Upper lobe of left lung (tissue), 6 donors: ENCODE data around the gene GNB1L. TPM values are rescaled to one million over a fixed set of nuclear protein-coding genes. Genes with fewer than 3 reads are reported as not detected.

Source experiments
- ATAC-seq, 2 donors: fragments of 200-7000 bp; cut with Tn5 transposase; one replicate each; pipeline ENCODE4 v1.9.1; 2022; ENCODE audit warnings: mild to moderate bottlenecking in 2 of 2, moderate library complexity in 2 of 2; ENCODE audit not compliant: low FRiP score in 2 of 2
- DNase-seq, 2 donors: peaks; one replicate each; pipeline ENCODE4 v3.0.0-alpha.2; 2019 to 2020
- H3K27ac ChIP-seq, 4 donors: fragments of 200-600 bp; sonication (generic); one replicate each; pipeline ENCODE4 v1.5.1; 2016 to 2019
- H3K27me3 ChIP-seq, 4 donors: fragments of 200-600 bp; sonication (generic); one replicate each; pipeline ENCODE4 v1.5.1; 2017 to 2019
- H3K36me3 ChIP-seq, 4 donors: fragments of 200-600 bp; sonication (generic); one replicate each; pipeline ENCODE4 v1.5.1; 2016 to 2019
- H3K4me1 ChIP-seq, 4 donors: fragments of 200-600 bp; sonication (generic); one replicate each; pipeline ENCODE4 v1.5.1; 2018 to 2019
- H3K4me3 ChIP-seq, 4 donors: fragments of 200-600 bp; sonication (generic); one replicate each; pipeline ENCODE4 v1.5.1; 2017 to 2019; ENCODE audit warnings: mild to moderate bottlenecking in 2 of 4, moderate library complexity in 1 of 4
- H3K9me3 ChIP-seq, 4 donors: fragments of 200-600 bp; sonication (generic); one replicate each; pipeline ENCODE4 v1.5.1; 2018 to 2019
- EP300 ChIP-seq, 4 donors: sonication (generic); formaldehyde crosslinking; IDR thresholded peaks; one replicate each; pipeline ENCODE4 v1.5.1; 2017; ENCODE audit warnings: antibody characterized with exemption in 4 of 4, control low read depth in 2 of 4
- POLR2A ChIP-seq, 4 donors: fragments of 450-650 bp; IDR thresholded peaks; one replicate each; pipeline ENCODE4 v1.5.1; 2016 to 2017; ENCODE audit warnings: antibody characterized with exemption in 4 of 4, mild to moderate bottlenecking in 2 of 4
- POLR2AphosphoS5 ChIP-seq, 2 donors: sonication (generic); formaldehyde crosslinking; IDR thresholded peaks; one replicate each; pipeline ENCODE4 v1.5.1; 2017; ENCODE audit warnings: antibody characterized with exemption in 2 of 2
- WGBS, 2 donors: methylation state at CpG; one replicate each; pipeline ENCODE4 v1.1.5; 2017 to 2018; 5-methylcytosine and 5-hydroxymethylcytosine counted together
- total RNA-seq, 6 donors: library from RNA; depleted of rRNA in 4 of 6; stranded (reverse); fragments of >200 nt in 4 of 6; gene quantifications; one replicate each; pipeline versions ENCODE4 v1.1.0 to v1.2.1, GENCODE V29; 2016 to 2021
- TF ChIP-seq, protein P1 (sequence below), 6 experiments: fragments of 450-650 bp in 4 of 6; fragments of 200-600 bp in 2 of 6; sonication (generic) in 2 of 6; IDR thresholded peaks; one replicate each; pipeline ENCODE4 v1.5.1; 2016 to 2019; ENCODE audit warnings: antibody characterized with exemption in 6 of 6
- donor health status: DM: no; HTN: no; CAD: no; lungs with moderate emphysema.
- donor health status: DM: no; HTN: yes; CAD: no; lungs with severe emphysema.

The GNB1L gene
- total RNA-seq, 6 donors from 2014 or later, result 0.78 to 11.1 (median 6.8) TPM

DNA sequence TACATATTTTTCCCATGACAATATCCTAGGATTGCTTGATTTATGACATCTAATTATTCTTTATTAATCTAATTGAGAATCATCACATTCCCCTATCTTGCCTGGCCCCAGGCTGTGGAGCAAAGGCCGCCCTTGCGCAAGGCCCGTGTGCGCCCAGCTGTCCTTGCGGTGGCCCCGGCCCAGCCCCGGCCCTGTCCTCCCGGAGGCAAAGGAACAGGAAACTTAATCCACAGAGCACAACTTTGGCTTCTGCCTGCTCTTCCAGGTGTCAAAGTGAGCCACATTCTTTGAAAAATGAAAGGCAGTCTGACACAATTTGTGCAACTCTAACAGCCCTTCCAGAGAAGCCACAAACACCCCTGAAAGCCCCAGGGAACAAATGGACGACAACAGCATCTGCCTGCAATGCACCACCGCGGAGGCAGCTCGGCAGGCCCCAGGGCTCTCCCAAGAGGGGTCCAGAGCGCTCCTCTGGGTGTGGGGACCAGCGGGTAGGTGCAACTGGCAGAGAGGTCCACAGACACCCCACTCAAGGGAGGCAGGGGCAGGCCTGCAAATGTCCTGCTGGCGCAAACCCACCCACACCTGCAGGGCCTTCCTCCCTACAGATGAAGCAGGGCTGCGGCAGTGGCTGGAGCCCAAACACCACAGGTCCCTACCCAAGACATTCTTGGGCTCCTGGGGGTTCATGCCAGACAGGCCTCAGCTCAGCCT is 30.3 kb downstream of the GNB1L start:
- 73 to 82% methylated on average over 8 to 16 of the region's 16 CpGs for WGBS, 2 donors
- Histone ChIP-seq H3K4me1 (peaks cover 0 to 16% (median 8%) of the 10 kb centered on the region in 4 donors), H3K36me3 (no peaks in the 10 kb centered on the region), H3K27ac (no peak overlapping the region), H3K27me3 (no peaks in the 10 kb centered on the region), H3K9me3 (no peaks in the 10 kb centered on the region), H3K4me3 (no peak overlapping the region)
- no peak for TF ChIP-seq POLR2A (IDR thresholded peaks at IDR 0.05)
- TF ChIP-seq, protein P1, sequence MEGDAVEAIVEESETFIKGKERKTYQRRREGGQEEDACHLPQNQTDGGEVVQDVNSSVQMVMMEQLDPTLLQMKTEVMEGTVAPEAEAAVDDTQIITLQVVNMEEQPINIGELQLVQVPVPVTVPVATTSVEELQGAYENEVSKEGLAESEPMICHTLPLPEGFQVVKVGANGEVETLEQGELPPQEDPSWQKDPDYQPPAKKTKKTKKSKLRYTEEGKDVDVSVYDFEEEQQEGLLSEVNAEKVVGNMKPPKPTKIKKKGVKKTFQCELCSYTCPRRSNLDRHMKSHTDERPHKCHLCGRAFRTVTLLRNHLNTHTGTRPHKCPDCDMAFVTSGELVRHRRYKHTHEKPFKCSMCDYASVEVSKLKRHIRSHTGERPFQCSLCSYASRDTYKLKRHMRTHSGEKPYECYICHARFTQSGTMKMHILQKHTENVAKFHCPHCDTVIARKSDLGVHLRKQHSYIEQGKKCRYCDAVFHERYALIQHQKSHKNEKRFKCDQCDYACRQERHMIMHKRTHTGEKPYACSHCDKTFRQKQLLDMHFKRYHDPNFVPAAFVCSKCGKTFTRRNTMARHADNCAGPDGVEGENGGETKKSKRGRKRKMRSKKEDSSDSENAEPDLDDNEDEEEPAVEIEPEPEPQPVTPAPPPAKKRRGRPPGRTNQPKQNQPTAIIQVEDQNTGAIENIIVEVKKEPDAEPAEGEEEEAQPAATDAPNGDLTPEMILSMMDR (IDR thresholded peaks at IDR 0.05), result no peak
- TF ChIP-seq EP300 (IDR thresholded peaks at IDR 0.05), result no peak
- no peak for TF ChIP-seq POLR2AphosphoS5 (IDR thresholded peaks at IDR 0.05)
- peak; percentile 21 to 86 for DNase-seq
- no peak for ATAC-seq

DNA sequence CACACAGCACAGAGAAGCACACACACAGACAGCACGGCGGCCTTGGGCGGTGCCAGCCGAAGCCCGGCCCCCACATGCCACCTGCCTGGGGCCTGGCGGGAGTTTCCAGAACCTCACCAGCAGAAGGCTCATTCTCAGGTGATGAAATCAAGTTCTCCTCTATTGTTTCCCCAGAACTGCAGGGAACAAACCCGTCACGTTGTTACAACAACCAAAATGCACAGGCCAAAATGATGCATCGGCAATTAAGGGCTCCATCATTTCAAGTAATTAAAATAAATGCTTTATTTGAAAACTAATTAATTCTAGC is 30.8 kb downstream of the GNB1L start:
- DNase-seq, result peak; percentile 22 to 86
- no peaks in the 10 kb centered on the region for H3K36me3 ChIP-seq
- no peaks in the 10 kb centered on the region for H3K9me3 ChIP-seq
- peaks cover 0 to 16% (median 8%) of the 10 kb centered on the region in 4 donors for H3K4me1 ChIP-seq
- no peak overlapping the region for H3K27ac ChIP-seq
- no peaks in the 10 kb centered on the region for H3K27me3 ChIP-seq
- ATAC-seq, result no peak
- TF ChIP-seq POLR2AphosphoS5 (IDR thresholded peaks at IDR 0.05) (no peak), POLR2A (IDR thresholded peaks at IDR 0.05) (no peak), EP300 (IDR thresholded peaks at IDR 0.05) (no peak)
- TF ChIP-seq, protein P1 (IDR thresholded peaks at IDR 0.05), result no peak
- WGBS, 2 donors, result 88 to 92% methylated on average over 6 to 9 of the region's 9 CpGs
- H3K4me3 ChIP-seq, result no peak overlapping the region

DNA sequence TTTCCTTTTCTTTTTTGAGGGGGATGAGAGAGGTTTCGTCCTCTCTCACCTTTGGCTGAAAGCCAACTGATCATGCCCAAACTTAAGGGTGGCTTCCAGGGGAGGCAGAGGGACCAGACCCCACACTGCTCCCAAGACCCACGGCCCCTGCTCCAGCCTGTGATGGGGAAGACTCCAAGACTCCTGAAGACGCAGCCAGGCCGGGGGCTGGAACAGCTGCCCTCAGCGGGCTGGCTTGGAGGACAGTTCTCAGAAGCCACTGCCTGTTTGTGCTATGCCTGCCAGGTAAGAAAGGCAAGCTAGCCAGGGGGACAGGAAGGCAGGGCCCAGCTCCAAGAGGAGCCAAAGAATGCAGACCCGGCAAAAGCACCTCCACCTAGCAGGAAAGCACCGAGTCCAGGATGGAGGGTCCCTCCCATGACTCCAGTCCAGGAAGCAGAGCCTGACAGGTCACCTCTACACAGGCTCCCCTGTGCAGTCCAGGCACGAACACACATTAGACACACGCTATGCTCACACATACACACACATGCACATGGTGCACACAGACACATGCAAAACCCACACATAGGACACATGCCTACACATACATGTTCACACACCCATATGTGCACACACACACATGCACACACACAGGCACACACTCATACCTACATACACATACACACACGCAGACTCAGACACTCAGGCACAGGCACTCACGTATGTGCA is 31.3 kb downstream of the GNB1L start:
- 70 to 82% methylated on average over 9 to 11 of the region's 11 CpGs for WGBS, 2 donors
- ATAC-seq (no peak), DNase-seq (peak in 1 of 2 donors; percentile 19)
- peaks cover 0 to 17% (median 8%) of the 10 kb centered on the region in 4 donors for H3K4me1 ChIP-seq
- no peaks in the 10 kb centered on the region for H3K36me3 ChIP-seq
- H3K4me3 ChIP-seq, result no peak overlapping the region
- TF ChIP-seq POLR2AphosphoS5 (IDR thresholded peaks at IDR 0.05) (no peak), EP300 (IDR thresholded peaks at IDR 0.05) (no peak), POLR2A (IDR thresholded peaks at IDR 0.05) (no peak)
- TF ChIP-seq, protein P1 (IDR thresholded peaks at IDR 0.05), result no peak
- H3K27me3 ChIP-seq, result no peaks in the 10 kb centered on the region
- H3K27ac ChIP-seq, result no peak overlapping the region
- no peaks in the 10 kb centered on the region for H3K9me3 ChIP-seq

DNA sequence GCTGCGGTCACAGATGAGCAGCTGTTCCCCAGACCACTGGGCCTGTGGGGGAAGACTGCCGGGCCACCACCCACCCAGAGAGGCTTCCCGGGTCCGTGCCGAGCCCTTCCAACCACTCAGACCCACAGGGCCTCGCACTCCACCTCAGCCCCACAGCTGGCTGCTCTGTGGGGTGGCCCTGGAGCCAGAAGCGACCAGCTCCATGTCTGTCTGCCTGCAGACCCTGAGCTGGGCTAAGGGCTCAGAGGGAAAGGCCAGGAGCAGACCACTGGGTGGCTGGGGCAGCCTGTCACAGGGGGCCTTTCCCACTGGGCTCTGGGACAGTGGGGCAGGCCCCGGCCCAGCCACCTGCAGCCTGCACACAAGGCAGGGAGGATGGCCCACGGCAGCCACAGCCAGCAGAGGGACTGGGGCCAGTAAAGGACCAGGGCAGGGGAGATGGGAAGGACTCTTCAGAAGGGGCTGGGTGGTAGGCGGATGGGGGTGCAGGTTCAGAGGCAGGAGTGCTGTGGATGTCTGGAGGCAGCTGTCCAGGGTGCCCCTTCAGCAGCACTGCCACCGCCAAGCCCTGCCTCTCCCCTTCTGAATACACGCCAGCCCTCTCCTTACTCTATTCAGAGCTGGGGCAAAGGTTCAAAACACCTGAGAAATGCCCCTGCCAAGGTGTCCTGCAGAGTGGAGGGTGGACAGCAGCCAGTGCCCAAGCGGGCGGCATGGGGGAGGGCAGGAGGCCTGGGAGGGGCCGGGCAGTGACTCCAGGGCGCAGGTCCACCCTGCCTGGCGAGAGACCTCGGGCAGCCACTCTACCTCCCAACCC is 32.2 kb downstream of the GNB1L start:
- WGBS, 2 donors, result 78 to 81% methylated on average over 9 to 17 of the region's 18 CpGs
- no peak overlapping the region for H3K27ac ChIP-seq

More for the DNA sequence above, 32.2 kb downstream of the GNB1L start:
- H3K36me3 ChIP-seq, result no peaks in the 10 kb centered on the region
- H3K4me1 ChIP-seq, result peaks cover 0 to 25% (median 11%) of the 10 kb centered on the region in 4 donors
- peak; percentile 47 to 57 for DNase-seq
- no peak overlapping the region for H3K4me3 ChIP-seq
- H3K27me3 ChIP-seq, result no peaks in the 10 kb centered on the region
- no peaks in the 10 kb centered on the region for H3K9me3 ChIP-seq
- no peak for TF ChIP-seq EP300 (IDR thresholded peaks at IDR 0.05)
- no peak for TF ChIP-seq POLR2AphosphoS5 (IDR thresholded peaks at IDR 0.05)
- TF ChIP-seq, protein P1 (IDR thresholded peaks at IDR 0.05), result no peak
- no peak for TF ChIP-seq POLR2A (IDR thresholded peaks at IDR 0.05)
- peak in 1 of 2 donors; percentile 27 for ATAC-seq
